Kidney (tissue), 14 donors: ENCODE data around the gene HLA-F. TPM values are rescaled to one million over a fixed set of nuclear protein-coding genes. Genes with fewer than 3 reads are reported as not detected.

Experiments
- DNase-seq, 5 donors: peaks; one replicate each; pipeline ENCODE4 v3.0.0-alpha.2; 2013 to 2020
- FAIRE-seq: peaks from 2 replicates; lab custom pipeline; 2012; peaks lifted over from hg19 to GRCh38; lab: Jason Lieb, UNC
- H3K27ac ChIP-seq, 2 donors: one replicate each; pipeline ENCODE4 v1.7.0; 2013; ENCODE audit warnings: low read depth in 2 of 2, low read length in 2 of 2, inconsistent platforms in 1 of 2
- H3K27me3 ChIP-seq: one replicate; pipeline ENCODE4 v1.7.1; 2013; ENCODE audit warnings: low read length, inconsistent platforms; ENCODE audit not compliant: control insufficient read depth, insufficient read depth
- H3K36me3 ChIP-seq, 3 donors: one replicate each; pipeline versions ENCODE4 v1.7.0 to v1.7.1; 2013; ENCODE audit warnings: low read length in 3 of 3, control low read depth in 1 of 3, inconsistent platforms in 1 of 3; ENCODE audit not compliant: insufficient read depth in 3 of 3, control insufficient read depth in 2 of 3
- H3K4me1 ChIP-seq, 3 donors: one replicate each; pipeline versions ENCODE4 v1.7.0 to v1.7.1; 2013; ENCODE audit warnings: low read length in 3 of 3, inconsistent platforms in 1 of 3, low read depth in 1 of 3; ENCODE audit not compliant: control insufficient read depth in 2 of 3, insufficient read depth in 2 of 3
- H3K4me3 ChIP-seq, 3 donors: one replicate each; pipeline versions ENCODE4 v1.7.0 to v1.8.1; 2013; ENCODE audit warnings: low read length in 3 of 3, control low read depth in 1 of 3, inconsistent platforms in 1 of 3
- H3K9ac ChIP-seq, 3 donors: one replicate each; pipeline versions ENCODE4 v1.7.0 to v1.7.1; 2013; ENCODE audit warnings: low read length in 3 of 3, control low read depth in 1 of 3, inconsistent platforms in 1 of 3
- H3K9me3 ChIP-seq, 3 donors: one replicate each; pipeline versions ENCODE4 v1.7.0 to v1.7.1; 2013; ENCODE audit warnings: low read length in 3 of 3, control low read depth in 1 of 3, inconsistent platforms in 1 of 3; ENCODE audit not compliant: control insufficient read depth in 2 of 3, insufficient read depth in 1 of 3
- intact Hi-C: fragments of 100-400 bp; cut with DNase I; formaldehyde crosslinking; loops from one replicate; pipeline ENCODE4 v1.11.1; 2022
- polyA plus RNA-seq: library from polyadenylated mRNA; stranded (reverse); fragments of 350-450 nt; fragmentation: Illumina TruSeq; extraction: RNeasy Lipid Tissue Mini Kit (QIAGEN cat#74804); gene quantifications from one replicate; pipeline ENCODE4 v1.2.3, GENCODE V29; 2014; ENCODE audit warnings: low read depth, low replicate concordance; ENCODE audit not compliant: insufficient read depth
- total RNA-seq: library from RNA; stranded (reverse); fragmentation: NEBNext Ultra II Directional; extraction: Animal tissue kit (Norgen Biotek cat#: 25700); gene quantifications from one replicate; pipeline ENCODE4 v1.2.1, GENCODE V29; 2021
- TF ChIP-seq, protein P1 (sequence below): IDR thresholded peaks from 3 replicates; pipeline ENCODE4 v1.5.1; 2012; ENCODE audit warnings: mild to moderate bottlenecking, moderate library complexity, borderline replicate concordance; ENCODE audit not compliant: insufficient read depth; ENCODE audit errors: extremely low read depth
- donor health status: control.
- donor health status: control.
- donor health status: control.
- donor health status: control.
- donor health status: control.
- donor health status: DM: yes; HTN: yes; CAD: no.
- donor health status: Normal renal cell carcinoma (clear cell type).

Gene HLA-F
- total and polyA plus RNA-seq, 2 donors from 2014 or later = 52.1 to 87.8 TPM

- Histone ChIP-seq H3K4me1 (no peaks in the 10 kb centered on the region), H3K4me3 (no peak overlapping the region), H3K9ac (no peak overlapping the region), H3K27ac (no peak overlapping the region), H3K27me3 (peaks cover 3% of the 10 kb centered on the region), H3K36me3 (no peaks in the 10 kb centered on the region), H3K9me3 (no peaks in the 10 kb centered on the region)
- FAIRE-seq (no peak), DNase-seq (no peak)
- intact Hi-C loops = no loop called here
- TF ChIP-seq, protein P1, sequence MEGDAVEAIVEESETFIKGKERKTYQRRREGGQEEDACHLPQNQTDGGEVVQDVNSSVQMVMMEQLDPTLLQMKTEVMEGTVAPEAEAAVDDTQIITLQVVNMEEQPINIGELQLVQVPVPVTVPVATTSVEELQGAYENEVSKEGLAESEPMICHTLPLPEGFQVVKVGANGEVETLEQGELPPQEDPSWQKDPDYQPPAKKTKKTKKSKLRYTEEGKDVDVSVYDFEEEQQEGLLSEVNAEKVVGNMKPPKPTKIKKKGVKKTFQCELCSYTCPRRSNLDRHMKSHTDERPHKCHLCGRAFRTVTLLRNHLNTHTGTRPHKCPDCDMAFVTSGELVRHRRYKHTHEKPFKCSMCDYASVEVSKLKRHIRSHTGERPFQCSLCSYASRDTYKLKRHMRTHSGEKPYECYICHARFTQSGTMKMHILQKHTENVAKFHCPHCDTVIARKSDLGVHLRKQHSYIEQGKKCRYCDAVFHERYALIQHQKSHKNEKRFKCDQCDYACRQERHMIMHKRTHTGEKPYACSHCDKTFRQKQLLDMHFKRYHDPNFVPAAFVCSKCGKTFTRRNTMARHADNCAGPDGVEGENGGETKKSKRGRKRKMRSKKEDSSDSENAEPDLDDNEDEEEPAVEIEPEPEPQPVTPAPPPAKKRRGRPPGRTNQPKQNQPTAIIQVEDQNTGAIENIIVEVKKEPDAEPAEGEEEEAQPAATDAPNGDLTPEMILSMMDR = no peak
These were observed 11.1 kb downstream of the HLA-F start for GRCh38 chr6:29734046-29735018.

- H3K9me3 ChIP-seq = no peaks in the 10 kb centered on the region
- no peak overlapping the region for H3K9ac ChIP-seq
- no peak overlapping the region for H3K27ac ChIP-seq
- H3K4me1 ChIP-seq = no peaks in the 10 kb centered on the region
- intact Hi-C loops = no loop called here
- no peaks in the 10 kb centered on the region for H3K36me3 ChIP-seq
- TF ChIP-seq, protein P1 = no peak
- no peak for DNase-seq
- no peak overlapping the region for H3K4me3 ChIP-seq
- FAIRE-seq = no peak
- H3K27me3 ChIP-seq = peaks cover 3% of the 10 kb centered on the region
These were observed 13.3 kb downstream of the HLA-F start for GRCh38 chr6:29736563-29736962.

GRCh38 chr6:29737707-29738630 is 14.7 kb downstream of the HLA-F start:
- TF ChIP-seq, protein P1 = peak; percentile 80
- DNase-seq = peak in 4 of 5 donors; percentile 57 to 69 (median 66)
- H3K9me3 ChIP-seq = no peaks in the 10 kb centered on the region
- no peaks in the 10 kb centered on the region for H3K4me1 ChIP-seq
- H3K4me3 ChIP-seq = no peak overlapping the region
- no peak for FAIRE-seq
- H3K9ac ChIP-seq = no peak overlapping the region
- no peaks in the 10 kb centered on the region for H3K36me3 ChIP-seq
- peaks cover 3% of the 10 kb centered on the region for H3K27me3 ChIP-seq
- H3K27ac ChIP-seq = no peak overlapping the region
- intact Hi-C loops = no loop called here
